Raji (cell line): Measurements from ENCODE around the gene SPSB3.

ENCODE experiments used
- POLR2A ChIP-seq: IDR thresholded peaks from 2 replicates; pipeline ENCODE4 v1.6.1; 2011; ENCODE audit warnings: low read depth, low read length, control low read depth; ENCODE audit not compliant: insufficient read depth

SPSB3 gene

GRCh38 chr16:1764971-1765370 lies 17.4 kb downstream of the SPSB3 start:
- no peak for TF ChIP-seq POLR2A

GRCh38 chr16:1763521-1764511 lies 18.6 kb downstream of the SPSB3 start:
- no peak for TF ChIP-seq POLR2A

GRCh38 chr16:1762879-1763520 lies 19.4 kb downstream of the SPSB3 start:
- no peak for TF ChIP-seq POLR2A

GRCh38 chr16:1762196-1762878 lies 20.0 kb downstream of the SPSB3 start:
- TF ChIP-seq POLR2A, result no peak

- TF ChIP-seq POLR2A, result no peak
Observed at GRCh38 chr16:1761751-1762150, 20.6 kb downstream of the SPSB3 start.

GRCh38 chr16:1760911-1761310 lies 21.5 kb downstream of the SPSB3 start:
- no peak for TF ChIP-seq POLR2A

GRCh38 chr16:1759511-1759910 lies 22.9 kb downstream of the SPSB3 start:
- no peak for TF ChIP-seq POLR2A

GRCh38 chr16:1758923-1759322 lies 23.4 kb downstream of the SPSB3 start:
- TF ChIP-seq POLR2A, result no peak

- TF ChIP-seq POLR2A, result no peak
Observed at GRCh38 chr16:1757714-1758461, 24.5 kb downstream of the SPSB3 start.

- TF ChIP-seq POLR2A, result no peak
Observed at GRCh38 chr16:1754204-1754603, 28.2 kb downstream of the SPSB3 start.

GRCh38 chr16:1752853-1753252 lies 29.5 kb downstream of the SPSB3 start:
- TF ChIP-seq POLR2A, result no peak

GRCh38 chr16:1751946-1752345 lies 30.4 kb downstream of the SPSB3 start:
- no peak for TF ChIP-seq POLR2A

GRCh38 chr16:1749152-1750117 lies 32.9 kb downstream of the SPSB3 start:
- TF ChIP-seq POLR2A, result no peak

GRCh38 chr16:1747934-1748333 lies 34.4 kb downstream of the SPSB3 start:
- no peak for TF ChIP-seq POLR2A
